DND-41 (cell line): Measurements from ENCODE around the gene WWTR1.
A peak's percentile ranks its signal among the peaks of the same experiment; 100 is the strongest.

Experiments
- ATAC-seq: fragments of 200-7000 bp; cut with Tn5 transposase; 3 replicates; pipeline ENCODE4 v1.9.1; 2021; ENCODE audit warnings: low read depth; ENCODE audit not compliant: insufficient read depth
- DNase-seq: peaks from one replicate; pipeline ENCODE4 v3.0.0-alpha.2; 2020
- H2AFZ ChIP-seq: 2 replicates; pipeline ENCODE4 v1.6.0; 2012; ENCODE audit warnings: low read depth, low read length
- H3K27ac ChIP-seq: 2 replicates; pipeline ENCODE4 v1.5.1; 2012; ENCODE audit warnings: low read length, inconsistent platforms
- H3K27me3 ChIP-seq: fragments of 200-600 bp; sonication (generic); 2 replicates; pipeline ENCODE4 v1.6.0; 2012; ENCODE audit warnings: low read length, mild to moderate bottlenecking, inconsistent platforms; ENCODE audit not compliant: insufficient read depth, poor library complexity
- H3K36me3 ChIP-seq: 2 replicates; pipeline ENCODE4 v1.5.1; 2012; ENCODE audit warnings: low read length, inconsistent platforms; ENCODE audit not compliant: insufficient read depth
- H3K4me1 ChIP-seq: 2 replicates; pipeline ENCODE4 v1.5.1; 2012; ENCODE audit warnings: mild to moderate bottlenecking, low read length; ENCODE audit not compliant: insufficient read depth
- H3K4me2 ChIP-seq: 2 replicates; pipeline ENCODE4 v1.6.0; 2012; ENCODE audit warnings: mild to moderate bottlenecking, moderate library complexity, low read length, inconsistent platforms; ENCODE audit not compliant: insufficient read depth
- H3K4me3 ChIP-seq, 2 experiments: fragments of 200-600 bp in 1 of 2; shearing (Covaris generic) in 1 of 2; 2 replicates each; pipeline ENCODE4 v1.5.1; 2012 to 2016; ENCODE audit warnings: inconsistent platforms in 2 of 2, low read length in 2 of 2, mild to moderate bottlenecking in 2 of 2, low read depth in 1 of 2, moderate library complexity in 1 of 2
- H3K79me2 ChIP-seq: 2 replicates; pipeline ENCODE4 v1.6.0; 2012; ENCODE audit warnings: low read length, inconsistent platforms; ENCODE audit not compliant: insufficient read depth
- H3K9ac ChIP-seq: 2 replicates; pipeline ENCODE4 v1.6.0; 2012; ENCODE audit warnings: low read depth, mild to moderate bottlenecking, inconsistent platforms, low read length, moderate library complexity
- H3K9me3 ChIP-seq: 2 replicates; pipeline ENCODE4 v1.5.1; 2012; ENCODE audit warnings: low read length, moderate library complexity, mild to moderate bottlenecking, inconsistent platforms; ENCODE audit not compliant: insufficient read depth, severe bottlenecking
- H4K20me1 ChIP-seq: 2 replicates; pipeline ENCODE4 v1.6.0; 2012; ENCODE audit warnings: low read length; ENCODE audit not compliant: insufficient read depth
- EZH2 ChIP-seq: IDR thresholded peaks from 3 replicates; pipeline ENCODE4 v1.6.1; 2012; ENCODE audit warnings: borderline replicate concordance, low read depth, mild to moderate bottlenecking, moderate library complexity, low read length, inconsistent platforms; ENCODE audit not compliant: severe bottlenecking
- TF ChIP-seq, protein P1 (sequence below): IDR thresholded peaks from 2 replicates; pipeline ENCODE4 v1.5.1; 2012; ENCODE audit warnings: borderline replicate concordance, low read length, moderate library complexity, mild to moderate bottlenecking; ENCODE audit not compliant: poor library complexity, severe bottlenecking; ENCODE audit errors: extremely low read depth

The WWTR1 gene

DNA sequence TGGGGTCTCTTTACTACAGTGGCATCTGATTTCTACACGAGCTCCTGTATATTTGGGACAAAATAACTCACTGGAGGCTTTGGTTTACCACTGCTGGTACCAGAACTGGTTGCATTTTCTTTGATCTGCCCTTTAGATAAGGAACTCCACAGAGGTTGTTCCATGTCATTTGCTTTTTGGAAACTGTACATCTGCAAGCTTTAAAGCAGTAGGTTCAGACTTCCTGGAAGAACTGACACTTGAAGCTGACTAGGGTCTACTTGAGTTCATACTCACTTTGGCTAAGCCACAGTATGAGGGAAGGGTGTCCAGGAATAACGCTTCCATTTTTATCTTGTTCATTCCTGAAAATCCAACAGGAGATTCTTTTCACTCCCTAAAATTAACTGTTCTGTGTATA is 86.4 kb downstream of the WWTR1 start:
- TF ChIP-seq, protein P1, sequence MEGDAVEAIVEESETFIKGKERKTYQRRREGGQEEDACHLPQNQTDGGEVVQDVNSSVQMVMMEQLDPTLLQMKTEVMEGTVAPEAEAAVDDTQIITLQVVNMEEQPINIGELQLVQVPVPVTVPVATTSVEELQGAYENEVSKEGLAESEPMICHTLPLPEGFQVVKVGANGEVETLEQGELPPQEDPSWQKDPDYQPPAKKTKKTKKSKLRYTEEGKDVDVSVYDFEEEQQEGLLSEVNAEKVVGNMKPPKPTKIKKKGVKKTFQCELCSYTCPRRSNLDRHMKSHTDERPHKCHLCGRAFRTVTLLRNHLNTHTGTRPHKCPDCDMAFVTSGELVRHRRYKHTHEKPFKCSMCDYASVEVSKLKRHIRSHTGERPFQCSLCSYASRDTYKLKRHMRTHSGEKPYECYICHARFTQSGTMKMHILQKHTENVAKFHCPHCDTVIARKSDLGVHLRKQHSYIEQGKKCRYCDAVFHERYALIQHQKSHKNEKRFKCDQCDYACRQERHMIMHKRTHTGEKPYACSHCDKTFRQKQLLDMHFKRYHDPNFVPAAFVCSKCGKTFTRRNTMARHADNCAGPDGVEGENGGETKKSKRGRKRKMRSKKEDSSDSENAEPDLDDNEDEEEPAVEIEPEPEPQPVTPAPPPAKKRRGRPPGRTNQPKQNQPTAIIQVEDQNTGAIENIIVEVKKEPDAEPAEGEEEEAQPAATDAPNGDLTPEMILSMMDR, result no peak
- TF ChIP-seq EZH2, result no peak
- Histone ChIP-seq H3K27ac (no peak overlapping the region), H2AFZ (no peak overlapping the region), H3K4me2 (no peak overlapping the region), H3K79me2 (no peaks in the 10 kb centered on the region), H3K9me3 (no peaks in the 10 kb centered on the region), H3K27me3 (peaks cover 2% of the 10 kb centered on the region), H3K9ac (no peak overlapping the region), H3K36me3 (no peaks in the 10 kb centered on the region), H3K4me1 (no peaks in the 10 kb centered on the region), H4K20me1 (no peaks in the 10 kb centered on the region), H3K4me3 (no peak overlapping the region)
- peak; percentile 53 for ATAC-seq
- DNase-seq, result no peak

DNA sequence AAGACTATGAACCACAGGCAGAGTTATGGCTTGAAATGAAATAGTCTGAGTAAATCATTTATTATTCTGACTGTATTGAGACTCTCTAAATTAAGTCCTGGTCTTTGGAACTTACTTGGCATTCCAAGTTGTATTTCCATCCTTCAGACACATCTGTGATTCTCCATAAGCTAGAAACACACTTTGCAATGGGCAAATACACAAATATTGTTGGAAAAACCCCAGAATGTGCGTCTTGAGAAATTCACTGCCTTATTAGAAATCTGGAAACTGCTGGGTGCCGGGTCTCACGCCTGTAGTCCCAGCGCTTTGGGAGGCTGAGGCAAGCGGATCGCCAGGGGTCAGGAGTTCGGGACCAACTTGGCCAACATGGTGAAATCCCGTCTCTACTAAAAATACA is 87.8 kb downstream of the WWTR1 start:
- no peak overlapping the region for H3K27ac ChIP-seq
- H3K79me2 ChIP-seq, result no peaks in the 10 kb centered on the region
- peaks cover 2% of the 10 kb centered on the region for H3K27me3 ChIP-seq
- H3K4me2 ChIP-seq, result no peak overlapping the region
- no peaks in the 10 kb centered on the region for H3K4me1 ChIP-seq
- no peak overlapping the region for H3K4me3 ChIP-seq
- DNase-seq (no peak), ATAC-seq (no peak)
- H3K9me3 ChIP-seq, result no peaks in the 10 kb centered on the region
- TF ChIP-seq, protein P1, result no peak
- no peak for TF ChIP-seq EZH2
- no peak overlapping the region for H3K9ac ChIP-seq
- no peaks in the 10 kb centered on the region for H3K36me3 ChIP-seq
- no peaks in the 10 kb centered on the region for H4K20me1 ChIP-seq
- H2AFZ ChIP-seq, result no peak overlapping the region

DNA sequence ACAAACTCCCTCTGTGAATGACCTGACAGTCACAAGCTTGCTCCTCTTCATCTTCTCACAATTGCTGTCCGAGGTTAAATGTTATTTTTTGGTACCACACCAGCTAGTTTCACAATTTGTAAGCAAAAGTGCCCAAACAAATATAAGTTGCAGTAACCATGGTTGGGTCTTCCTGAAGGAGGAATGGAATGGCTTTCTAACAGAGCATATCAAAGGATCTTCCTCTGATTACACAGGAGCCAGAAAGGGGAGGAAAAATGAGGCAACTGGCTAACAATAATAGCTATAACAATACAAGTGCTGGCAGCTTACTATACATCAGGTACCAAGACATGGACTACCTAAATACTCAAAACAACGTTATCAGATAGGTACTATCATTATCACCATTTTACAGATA is 90.4 kb downstream of the WWTR1 start:
- Histone ChIP-seq H2AFZ (no peak overlapping the region), H3K79me2 (no peaks in the 10 kb centered on the region), H3K4me1 (no peaks in the 10 kb centered on the region), H3K4me3 (no peak overlapping the region), H3K36me3 (no peaks in the 10 kb centered on the region), H3K9me3 (no peaks in the 10 kb centered on the region), H3K27ac (no peak overlapping the region), H4K20me1 (no peaks in the 10 kb centered on the region), H3K27me3 (peaks cover 2% of the 10 kb centered on the region), H3K4me2 (no peak overlapping the region), H3K9ac (no peak overlapping the region)
- TF ChIP-seq, protein P1, result no peak
- TF ChIP-seq EZH2, result no peak
- ATAC-seq (no peak), DNase-seq (no peak)
